CD4-positive, alpha-beta T cell treated with Interleukin-15 for 4 hours (primary cell): ENCODE data around the gene HHATL.

ENCODE experiments used
- DNase-seq: peaks from one replicate; pipeline ENCODE4 v3.0.0-alpha.2; 2020; ENCODE audit warnings: low spot score

The HHATL gene

GRCh38 chr3:42684632-42685362, 17.8 kb downstream of the HHATL start:
- no peak for DNase-seq

- DNase-seq, result no peak
These were observed 18.6 kb downstream of the HHATL start for GRCh38 chr3:42683875-42684598.

GRCh38 chr3:42682301-42683070, 20.1 kb downstream of the HHATL start:
- no peak for DNase-seq

GRCh38 chr3:42681361-42682038, 21.1 kb downstream of the HHATL start:
- no peak for DNase-seq

- DNase-seq, result no peak
These were observed 21.8 kb downstream of the HHATL start for GRCh38 chr3:42680806-42681205.

GRCh38 chr3:42680271-42680670, 22.3 kb downstream of the HHATL start:
- no peak for DNase-seq

GRCh38 chr3:42678447-42678846, 24.2 kb downstream of the HHATL start:
- no peak for DNase-seq

GRCh38 chr3:42675909-42676308, 26.7 kb downstream of the HHATL start:
- no peak for DNase-seq

- DNase-seq, result no peak
These were observed 28.5 kb downstream of the HHATL start for GRCh38 chr3:42674146-42674545.

GRCh38 chr3:42673082-42673481, 29.5 kb downstream of the HHATL start:
- DNase-seq, result no peak

GRCh38 chr3:42672515-42672914, 30.1 kb downstream of the HHATL start:
- no peak for DNase-seq

GRCh38 chr3:42670670-42671069, 31.9 kb downstream of the HHATL start:
- DNase-seq, result no peak

GRCh38 chr3:42670051-42670576, 32.5 kb downstream of the HHATL start:
- DNase-seq, result no peak

GRCh38 chr3:42668793-42669217, 33.8 kb downstream of the HHATL start:
- no peak for DNase-seq

- DNase-seq, result no peak
These were observed 34.2 kb downstream of the HHATL start for GRCh38 chr3:42668413-42668760.

- no peak for DNase-seq
These were observed 34.8 kb downstream of the HHATL start for GRCh38 chr3:42667523-42668412.

GRCh38 chr3:42667096-42667522, 35.5 kb downstream of the HHATL start:
- DNase-seq, result no peak

- DNase-seq, result no peak
These were observed 36.0 kb downstream of the HHATL start for GRCh38 chr3:42666577-42666998.

- no peak for DNase-seq
These were observed 36.6 kb downstream of the HHATL start for GRCh38 chr3:42666022-42666421.

GRCh38 chr3:42665050-42665878, 37.3 kb downstream of the HHATL start:
- no peak for DNase-seq
